CD4-positive, alpha-beta T cell treated with Interleukin-17A for 4 hours (primary cell): ENCODE data around the gene CMTM6.
"Not testable (repeated sequence)": the region's sequence is repeated elsewhere in the genome, so short reads cannot be mapped to it uniquely, and the experiment has no call there.

Source experiments
- DNase-seq: peaks from one replicate; pipeline ENCODE4 v3.0.0-alpha.2; 2020; ENCODE audit warnings: mixed read lengths

CMTM6 gene

GRCh38 chr3:32502118-32502945, at the start of gene CMTM6:
TSS of gene CMTM6 (minus strand) at chr3:32502852. CDS start at chr3:32502745, 107 bp downstream.
- DNase-seq = peak; percentile 89

- no peak for DNase-seq
Observed at GRCh38 chr3:32552013-32552412, 49.4 kb upstream of the CMTM6 start.

GRCh38 chr3:32551496-32551895, 48.8 kb upstream of the CMTM6 start:
- no peak for DNase-seq

GRCh38 chr3:32551087-32551486, 48.4 kb upstream of the CMTM6 start:
- no peak for DNase-seq

GRCh38 chr3:32545305-32545704, 42.7 kb upstream of the CMTM6 start:
- no peak for DNase-seq

- no peak for DNase-seq
Observed at GRCh38 chr3:32544894-32545293, 42.2 kb upstream of the CMTM6 start.

GRCh38 chr3:32542807-32543206, 40.2 kb upstream of the CMTM6 start:
- no peak for DNase-seq

GRCh38 chr3:32540899-32541298, 38.2 kb upstream of the CMTM6 start:
- DNase-seq = no peak

GRCh38 chr3:32532434-32532833, 29.8 kb upstream of the CMTM6 start:
- DNase-seq = no peak

GRCh38 chr3:32531010-32531647, 28.5 kb upstream of the CMTM6 start:
- DNase-seq = no peak

- no peak for DNase-seq
Observed at GRCh38 chr3:32525720-32526119, 23.1 kb upstream of the CMTM6 start.

- DNase-seq = no peak
Observed at GRCh38 chr3:32522682-32523081, 20.0 kb upstream of the CMTM6 start.

- DNase-seq = not testable (repeated sequence)
Observed at GRCh38 chr3:32518921-32519320, 16.3 kb upstream of the CMTM6 start.

GRCh38 chr3:32516751-32517150, 14.1 kb upstream of the CMTM6 start:
- DNase-seq = not testable (repeated sequence)

- DNase-seq = no peak
Observed at GRCh38 chr3:32511005-32511404, 8.4 kb upstream of the CMTM6 start.

- peak; percentile 71 for DNase-seq
Observed at GRCh38 chr3:32510075-32510724, 7.5 kb upstream of the CMTM6 start.

GRCh38 chr3:32508711-32509110, 6.1 kb upstream of the CMTM6 start:
- no peak for DNase-seq

GRCh38 chr3:32506466-32506865, 3.8 kb upstream of the CMTM6 start:
- no peak for DNase-seq

- no peak for DNase-seq
Observed at GRCh38 chr3:32502946-32503286, 264 bp upstream of the CMTM6 start.

GRCh38 chr3:32501783-32502117, 902 bp downstream of the CMTM6 start:
- no peak for DNase-seq

- no peak for DNase-seq
Observed at GRCh38 chr3:32500880-32501782, 1.5 kb downstream of the CMTM6 start.

GRCh38 chr3:32500231-32500630, 2.4 kb downstream of the CMTM6 start:
- no peak for DNase-seq

GRCh38 chr3:32499585-32499984, 3.1 kb downstream of the CMTM6 start:
- no peak for DNase-seq
